ENCODE results near the gene GLUL.

The GLUL gene

GRCh38 chr1:182368903-182369302 is 22.7 kb downstream of the GLUL start:
- H3K4me3 ChIP-seq (replicated peaks; ENCODE audit: low read depth, low read length): no peak overlapping the region
- DNase-seq (ENCODE audit: low read depth): no peak
- TF ChIP-seq, protein P1, sequence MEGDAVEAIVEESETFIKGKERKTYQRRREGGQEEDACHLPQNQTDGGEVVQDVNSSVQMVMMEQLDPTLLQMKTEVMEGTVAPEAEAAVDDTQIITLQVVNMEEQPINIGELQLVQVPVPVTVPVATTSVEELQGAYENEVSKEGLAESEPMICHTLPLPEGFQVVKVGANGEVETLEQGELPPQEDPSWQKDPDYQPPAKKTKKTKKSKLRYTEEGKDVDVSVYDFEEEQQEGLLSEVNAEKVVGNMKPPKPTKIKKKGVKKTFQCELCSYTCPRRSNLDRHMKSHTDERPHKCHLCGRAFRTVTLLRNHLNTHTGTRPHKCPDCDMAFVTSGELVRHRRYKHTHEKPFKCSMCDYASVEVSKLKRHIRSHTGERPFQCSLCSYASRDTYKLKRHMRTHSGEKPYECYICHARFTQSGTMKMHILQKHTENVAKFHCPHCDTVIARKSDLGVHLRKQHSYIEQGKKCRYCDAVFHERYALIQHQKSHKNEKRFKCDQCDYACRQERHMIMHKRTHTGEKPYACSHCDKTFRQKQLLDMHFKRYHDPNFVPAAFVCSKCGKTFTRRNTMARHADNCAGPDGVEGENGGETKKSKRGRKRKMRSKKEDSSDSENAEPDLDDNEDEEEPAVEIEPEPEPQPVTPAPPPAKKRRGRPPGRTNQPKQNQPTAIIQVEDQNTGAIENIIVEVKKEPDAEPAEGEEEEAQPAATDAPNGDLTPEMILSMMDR (IDR thresholded peaks at IDR 0.05; ENCODE audit: low read length, missing control alignments): no peak

GRCh38 chr1:182368358-182368757 is 23.2 kb downstream of the GLUL start:
- TF ChIP-seq, protein P1 (IDR thresholded peaks at IDR 0.05; ENCODE audit: low read length, missing control alignments): no peak
- H3K4me3 ChIP-seq (replicated peaks; ENCODE audit: low read depth, low read length): no peak overlapping the region

DNA sequence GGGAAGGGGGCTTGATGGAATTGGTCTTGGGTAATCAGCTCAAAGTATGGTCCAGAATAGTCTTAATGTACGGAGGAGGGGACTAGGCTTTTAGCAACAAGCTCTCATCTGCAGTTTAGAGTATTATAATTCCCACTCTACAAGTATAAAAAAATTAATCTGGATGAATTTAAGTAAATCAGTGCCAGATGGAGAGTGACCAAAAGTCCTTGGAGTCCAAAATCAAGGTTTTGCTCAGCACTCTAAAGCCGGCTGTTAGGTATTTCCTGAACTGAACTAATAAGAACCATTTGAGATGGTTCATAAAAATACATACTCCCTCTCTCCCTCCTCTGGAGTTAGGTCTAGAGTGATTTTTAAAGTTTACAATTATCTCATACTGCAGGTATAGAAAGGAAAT is 23.7 kb downstream of the GLUL start:
- TF ChIP-seq, protein P1 (IDR thresholded peaks at IDR 0.05; ENCODE audit: low read length, missing control alignments): no peak
- DNase-seq (ENCODE audit: low read depth): no peak

More at GRCh38 chr1:182368358-182368757, 23.2 kb downstream of the GLUL start:
- DNase-seq (ENCODE audit: low read depth): no peak

GRCh38 chr1:182366596-182366995 is 25.0 kb downstream of the GLUL start:
- no peak overlapping the region for H3K4me3 ChIP-seq (replicated peaks; ENCODE audit: low read depth, low read length)
- TF ChIP-seq, protein P1 (IDR thresholded peaks at IDR 0.05; ENCODE audit: low read length, missing control alignments): no peak
- DNase-seq (ENCODE audit: low read depth): no peak

More for the DNA sequence above, 23.7 kb downstream of the GLUL start:
- no peak overlapping the region for H3K4me3 ChIP-seq (replicated peaks; ENCODE audit: low read depth, low read length)

DNA sequence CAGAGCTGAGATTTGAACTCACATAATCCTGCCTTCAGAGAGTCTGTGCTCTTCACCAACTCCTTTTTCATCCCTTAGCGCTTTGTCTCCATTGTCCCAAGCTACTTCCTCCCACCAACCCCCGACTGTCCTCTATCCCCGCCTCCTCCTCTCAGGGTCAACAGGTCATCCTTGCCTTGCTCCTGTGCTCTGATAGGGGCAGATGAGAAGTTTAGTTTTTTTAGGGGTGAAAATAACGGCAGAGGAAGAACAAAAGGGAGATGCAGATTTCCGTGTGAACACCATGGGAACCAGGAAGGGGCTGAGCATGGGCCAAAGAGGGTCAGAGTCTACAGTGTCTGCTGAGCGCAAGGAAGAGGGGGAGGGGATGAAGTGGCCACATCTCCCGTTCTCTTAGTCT is 31.9 kb downstream of the GLUL start:
- DNase-seq (ENCODE audit: low read depth): no peak
- TF ChIP-seq, protein P1 (IDR thresholded peaks at IDR 0.05; ENCODE audit: low read length, missing control alignments): no peak

GRCh38 chr1:182357913-182358312 is 33.7 kb downstream of the GLUL start:
- TF ChIP-seq, protein P1 (IDR thresholded peaks at IDR 0.05; ENCODE audit: low read length, missing control alignments): no peak
- H3K4me3 ChIP-seq (replicated peaks; ENCODE audit: low read depth, low read length): no peak overlapping the region
- DNase-seq (ENCODE audit: low read depth): no peak

More for the DNA sequence above, 31.9 kb downstream of the GLUL start:
- H3K4me3 ChIP-seq (replicated peaks; ENCODE audit: low read depth, low read length): no peak overlapping the region

- TF ChIP-seq, protein P1 (IDR thresholded peaks at IDR 0.05; ENCODE audit: low read length, missing control alignments): no peak
- DNase-seq (ENCODE audit: low read depth): no peak
- H3K4me3 ChIP-seq (replicated peaks; ENCODE audit: low read depth, low read length): no peak overlapping the region
These were observed 34.4 kb downstream of the GLUL start for GRCh38 chr1:182357171-182357570.

All from fibroblast of pulmonary artery (primary cell).